ENCODE results near the gene MNS1. TPM values are rescaled to one million over a fixed set of nuclear protein-coding genes. Genes with fewer than 3 reads are reported as not detected.
A peak's percentile ranks its signal among the peaks of the same experiment; 100 is the strongest.
"Not testable (repeated sequence)": the region's sequence is repeated elsewhere in the genome, so short reads cannot be mapped to it uniquely, and the experiment has no call there.

The MNS1 gene, protein sequence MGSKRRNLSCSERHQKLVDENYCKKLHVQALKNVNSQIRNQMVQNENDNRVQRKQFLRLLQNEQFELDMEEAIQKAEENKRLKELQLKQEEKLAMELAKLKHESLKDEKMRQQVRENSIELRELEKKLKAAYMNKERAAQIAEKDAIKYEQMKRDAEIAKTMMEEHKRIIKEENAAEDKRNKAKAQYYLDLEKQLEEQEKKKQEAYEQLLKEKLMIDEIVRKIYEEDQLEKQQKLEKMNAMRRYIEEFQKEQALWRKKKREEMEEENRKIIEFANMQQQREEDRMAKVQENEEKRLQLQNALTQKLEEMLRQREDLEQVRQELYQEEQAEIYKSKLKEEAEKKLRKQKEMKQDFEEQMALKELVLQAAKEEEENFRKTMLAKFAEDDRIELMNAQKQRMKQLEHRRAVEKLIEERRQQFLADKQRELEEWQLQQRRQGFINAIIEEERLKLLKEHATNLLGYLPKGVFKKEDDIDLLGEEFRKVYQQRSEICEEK
- 0.27 TPM for total RNA-seq

DNA sequence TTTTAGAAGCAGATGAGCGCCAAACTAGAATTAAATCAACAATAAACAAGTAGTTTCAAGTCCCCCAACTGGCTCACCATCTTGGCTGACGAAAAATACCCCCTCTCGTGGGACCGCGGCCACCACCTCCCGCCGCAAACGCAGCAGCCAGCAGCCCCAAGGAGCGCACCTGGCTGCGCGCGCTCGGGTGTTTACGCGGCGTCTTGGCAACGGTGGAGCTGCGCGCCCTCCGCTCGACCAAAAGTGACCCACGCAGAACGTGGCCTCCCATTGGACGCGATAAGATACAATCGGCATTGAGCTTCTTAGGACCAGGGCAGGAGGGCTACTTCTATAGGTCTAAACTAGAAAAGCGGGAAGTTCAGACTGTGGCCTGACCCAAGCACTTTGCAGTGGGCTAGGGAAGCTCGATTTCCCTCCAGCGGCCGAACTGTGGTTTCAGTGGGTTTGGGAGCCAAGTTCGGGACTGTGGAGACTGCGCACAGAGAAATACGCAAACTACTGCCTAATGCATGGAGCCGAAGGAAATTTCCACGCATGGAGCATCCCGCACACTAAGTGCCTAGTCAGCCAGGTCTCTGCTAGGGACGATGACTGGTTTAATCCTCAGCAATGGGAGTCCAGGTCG, at the start of gene MNS1:
MNS1 (minus strand) TSS at position 245 of the 628 bp plus-strand sequence; CDS start at position 80, 165 bp downstream.
- DNase-seq (ENCODE audit: low read depth in 2 of 3, low spot score in 2 of 3): peak in 2 of 3 donors; percentile 97 to 98

DNA sequence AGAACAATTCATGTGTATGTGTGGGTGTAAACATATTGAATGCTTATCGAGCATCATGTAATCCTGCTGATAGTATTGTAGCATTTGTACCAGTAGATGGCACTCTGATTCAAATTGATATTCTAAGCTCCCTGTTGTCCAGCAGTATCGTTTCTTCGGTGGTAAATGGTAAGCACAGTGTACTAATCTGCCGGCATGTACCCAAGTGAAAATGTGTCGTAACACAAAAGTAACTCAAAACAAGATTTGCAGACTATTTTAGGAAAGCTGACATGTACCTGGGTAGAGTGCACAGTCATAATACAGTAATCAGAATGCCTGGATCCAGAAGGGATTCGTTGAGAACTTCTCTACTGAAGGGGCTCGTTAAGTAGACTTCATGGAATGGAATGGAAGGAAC, 31.7 kb upstream of the MNS1 start:
- DNase-seq (ENCODE audit: low read depth in 2 of 3, low spot score in 2 of 3): peak in 2 of 3 donors; percentile 36 to 67

DNA sequence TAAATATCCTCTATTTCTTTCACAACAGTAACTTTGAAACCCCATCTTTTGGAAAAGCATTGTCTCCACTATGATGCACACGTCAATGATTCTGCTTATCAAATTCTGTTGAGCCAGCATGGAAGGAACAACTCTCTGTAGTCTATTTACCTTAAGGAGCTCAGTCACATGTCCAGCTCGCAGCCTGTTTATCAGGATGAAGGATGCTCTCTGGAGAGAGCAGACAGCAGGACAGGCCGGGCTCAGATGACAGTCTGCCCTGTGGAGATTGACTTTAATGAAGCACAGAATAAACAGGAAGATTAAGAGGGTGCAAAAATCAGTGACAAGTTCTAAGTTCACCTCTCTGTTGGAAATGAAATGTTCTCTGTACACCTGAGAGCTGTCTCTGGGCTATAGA, 30.6 kb upstream of the MNS1 start:
- no peak for DNase-seq (ENCODE audit: low read depth in 2 of 3, low spot score in 2 of 3)

DNA sequence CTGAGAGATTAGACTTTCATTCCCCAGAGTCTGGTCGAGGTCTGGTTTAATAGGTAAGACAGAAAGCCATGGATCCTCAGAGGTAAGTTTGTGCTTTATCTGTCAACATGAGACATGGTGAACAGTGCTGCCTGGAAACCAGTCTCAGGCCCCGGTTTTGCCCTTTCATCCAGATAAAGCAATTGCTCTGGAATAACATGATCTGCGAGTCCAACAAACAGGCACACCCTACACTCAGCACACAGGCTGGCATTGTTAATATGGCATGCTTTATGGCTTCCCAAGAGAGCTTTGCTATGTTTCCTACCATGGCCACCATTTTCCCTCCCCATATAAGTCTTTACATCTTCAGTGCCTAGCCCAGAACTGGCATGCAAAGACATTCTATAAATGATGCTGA, 30.1 kb upstream of the MNS1 start:
- no peak for DNase-seq (ENCODE audit: low read depth in 2 of 3, low spot score in 2 of 3)

DNA sequence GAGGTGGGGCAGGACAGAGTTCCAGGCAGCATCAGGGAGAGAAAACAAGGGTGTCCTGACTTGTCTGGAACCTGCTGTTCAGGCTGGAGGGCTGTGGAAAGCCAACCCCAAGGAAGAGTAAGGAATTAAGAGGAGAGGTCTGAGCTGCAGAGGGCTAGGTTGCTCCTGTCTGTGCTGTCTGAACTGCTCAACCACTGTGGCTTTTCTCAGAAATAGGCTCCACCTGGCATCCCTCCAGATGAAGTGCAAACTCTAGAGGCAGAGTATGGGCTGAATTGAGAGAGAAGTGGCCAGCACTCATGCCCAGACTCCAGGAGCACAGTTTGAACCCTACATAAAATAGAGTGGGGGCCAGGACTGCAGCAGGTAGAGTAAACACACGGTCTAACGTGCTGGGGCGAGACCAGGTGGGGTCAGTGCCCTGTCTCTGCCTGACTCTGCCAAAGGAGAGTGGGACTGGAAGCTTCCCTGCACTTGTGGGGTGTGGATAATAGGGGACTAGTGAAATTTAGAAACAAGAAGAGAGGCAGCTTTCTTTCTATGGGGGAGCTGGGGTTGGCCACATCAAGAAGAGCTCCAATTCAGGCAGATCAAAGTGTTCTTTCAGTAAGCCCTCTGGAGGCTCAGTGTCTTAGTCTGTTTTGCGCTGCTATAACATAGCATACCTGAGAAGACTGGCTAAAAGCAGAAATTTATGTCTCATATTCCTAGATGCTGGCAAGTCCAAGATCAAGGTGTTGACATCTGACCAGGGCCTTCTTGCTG, 28.0 kb upstream of the MNS1 start:
- peak in 1 of 3 donors; percentile 16 for DNase-seq (ENCODE audit: low read depth in 2 of 3, low spot score in 2 of 3)

DNA sequence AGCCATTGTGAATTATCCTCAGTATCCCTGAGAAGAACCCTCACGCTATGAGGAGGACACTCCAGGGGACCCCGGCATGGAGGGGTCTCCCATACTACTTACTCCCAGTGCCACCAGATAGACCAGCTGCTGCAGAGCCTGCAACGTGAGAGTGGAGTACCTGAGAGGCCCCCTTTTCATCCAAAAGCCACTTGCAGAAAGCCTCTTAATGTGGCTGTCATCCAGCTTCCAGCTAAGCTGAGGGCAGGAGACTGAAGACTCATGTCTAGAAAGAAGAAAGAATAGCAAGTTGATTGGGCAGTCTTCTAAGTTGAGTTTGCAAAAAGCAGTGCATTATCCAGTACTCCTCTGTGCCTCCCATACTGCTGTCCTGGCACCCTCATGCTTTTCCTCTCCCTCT, 27.3 kb upstream of the MNS1 start:
- DNase-seq (ENCODE audit: low read depth in 2 of 3, low spot score in 2 of 3): no peak

DNA sequence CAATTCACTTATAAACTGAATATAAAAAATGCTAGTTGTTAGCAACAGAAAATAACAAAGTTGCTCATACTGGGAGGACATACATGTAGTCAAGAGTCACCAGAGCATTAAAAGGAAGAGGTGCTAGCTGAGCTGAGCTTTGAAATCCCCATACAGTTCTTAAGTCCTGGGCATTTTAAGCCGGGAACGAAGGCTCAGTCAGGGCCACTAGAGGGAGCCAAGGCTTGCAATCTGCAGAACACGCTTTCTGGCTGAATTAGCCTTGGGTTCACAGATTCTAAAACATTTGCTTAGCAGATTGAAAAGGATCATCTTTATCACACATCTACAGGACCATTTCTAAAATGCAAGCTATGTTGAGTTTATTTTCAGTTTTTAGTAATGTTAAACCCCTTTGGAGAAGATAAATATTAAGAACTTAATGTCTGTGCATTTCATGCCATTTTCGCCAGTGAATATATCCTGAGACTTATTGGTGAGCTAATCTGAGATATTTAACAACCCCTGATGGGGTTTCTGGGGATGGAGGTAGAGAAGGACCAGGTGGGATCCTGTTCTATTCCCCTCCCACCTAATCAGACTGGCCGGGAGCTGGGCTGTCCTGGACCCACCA, 26.3 kb upstream of the MNS1 start:
- DNase-seq (ENCODE audit: low read depth in 2 of 3, low spot score in 2 of 3): peak; percentile 13 to 79 (median 62)

DNA sequence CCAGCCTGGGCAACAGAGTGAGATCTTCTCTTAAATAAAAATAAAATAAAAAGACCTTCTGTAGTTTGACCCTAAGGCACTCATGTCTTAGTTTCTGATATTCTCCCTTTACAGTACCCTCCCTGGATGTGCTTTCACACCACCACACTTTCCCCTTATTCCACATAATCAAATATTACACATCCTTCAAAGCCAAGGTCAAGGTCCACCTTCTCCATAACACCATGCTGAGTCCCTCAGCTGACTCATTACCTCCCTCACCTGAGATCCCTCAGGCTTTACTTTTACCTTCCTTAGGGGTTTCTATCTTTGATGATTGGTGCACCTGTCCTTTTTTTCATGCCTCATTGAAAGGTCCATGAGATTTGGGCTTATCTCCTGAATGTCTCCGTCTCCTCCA, 25.5 kb upstream of the MNS1 start:
- no peak for DNase-seq (ENCODE audit: low read depth in 2 of 3, low spot score in 2 of 3)

DNA sequence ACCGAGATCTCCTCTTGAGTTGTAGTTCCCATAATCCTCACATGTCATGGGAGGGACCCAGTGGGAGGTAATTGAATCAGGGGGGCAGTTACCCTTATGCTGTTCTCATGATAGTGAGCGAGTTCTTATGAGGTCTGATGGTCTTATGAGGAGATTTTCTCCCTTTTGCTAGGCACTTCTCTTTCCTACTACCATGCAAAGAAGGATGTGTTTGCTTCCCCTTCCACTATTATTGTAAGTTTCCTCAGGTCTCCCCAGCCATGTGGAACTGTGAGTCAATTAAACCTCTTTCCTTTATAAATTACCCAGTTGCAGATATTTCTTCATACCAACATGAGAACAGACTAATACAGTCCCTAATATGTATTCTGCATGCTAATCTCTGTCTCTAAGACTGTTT, 21.3 kb upstream of the MNS1 start:
- DNase-seq (ENCODE audit: low read depth in 2 of 3, low spot score in 2 of 3): not testable (repeated sequence)

DNA sequence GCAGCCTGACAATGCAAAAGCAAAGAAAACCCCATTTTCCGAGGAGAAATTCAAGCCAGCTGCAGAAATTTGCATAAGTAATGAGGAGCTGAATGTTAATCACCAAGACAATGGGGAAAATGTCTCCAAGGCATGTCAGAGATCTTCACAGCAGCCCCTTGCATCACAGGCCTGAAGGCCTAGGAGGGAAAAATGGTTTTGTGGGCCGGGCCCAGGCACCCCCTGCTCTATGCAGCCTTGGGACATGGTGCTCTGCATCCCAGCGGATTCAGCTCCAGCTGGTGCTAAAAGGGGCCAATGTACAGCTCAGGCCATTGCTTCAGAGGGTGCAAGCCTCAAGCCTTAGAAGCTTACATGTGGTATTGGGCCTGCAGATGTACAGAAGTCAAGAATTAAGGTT, 20.5 kb upstream of the MNS1 start:
- not testable (repeated sequence) for DNase-seq (ENCODE audit: low read depth in 2 of 3, low spot score in 2 of 3)

DNA sequence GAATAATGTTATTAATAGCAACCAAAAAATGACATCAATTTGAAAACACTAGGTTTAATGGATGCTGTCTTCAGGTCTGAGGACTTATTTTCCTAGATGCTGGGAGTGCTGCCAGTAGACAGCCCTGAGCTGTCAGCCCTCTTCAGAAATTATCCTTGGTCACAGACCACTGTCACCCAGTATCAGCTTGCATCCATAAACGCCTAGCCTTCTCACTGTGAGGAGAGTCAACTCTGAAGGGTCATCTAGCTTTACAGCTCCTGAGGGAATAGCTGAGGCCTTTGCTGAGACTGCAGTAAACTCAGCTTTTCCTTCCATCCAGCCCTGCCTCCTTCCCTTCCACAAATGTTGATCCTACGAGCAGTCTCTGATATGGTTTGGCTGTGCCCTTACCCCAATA, 19.4 kb upstream of the MNS1 start:
- no peak for DNase-seq (ENCODE audit: low read depth in 2 of 3, low spot score in 2 of 3)

DNA sequence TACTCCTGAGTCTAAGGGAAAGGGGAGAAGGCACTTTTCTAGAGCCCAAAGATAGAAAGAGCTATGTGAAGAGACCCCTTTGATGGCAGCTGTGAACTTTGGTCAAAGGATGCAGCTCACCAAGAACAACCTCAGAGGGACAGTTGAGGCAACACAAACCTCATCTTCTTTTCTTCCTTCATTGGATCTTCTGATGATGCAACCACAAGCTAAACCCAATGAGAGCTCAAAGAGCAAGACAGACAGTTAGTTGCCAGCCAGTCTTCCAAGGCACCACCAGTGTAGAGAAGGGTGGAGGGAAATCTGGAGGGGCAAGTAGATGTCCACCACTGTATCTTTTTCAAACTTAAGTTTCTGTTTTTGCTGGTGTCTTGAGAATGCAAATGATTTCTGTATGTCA, 10.4 kb upstream of the MNS1 start:
- DNase-seq (ENCODE audit: low read depth in 2 of 3, low spot score in 2 of 3): no peak

DNA sequence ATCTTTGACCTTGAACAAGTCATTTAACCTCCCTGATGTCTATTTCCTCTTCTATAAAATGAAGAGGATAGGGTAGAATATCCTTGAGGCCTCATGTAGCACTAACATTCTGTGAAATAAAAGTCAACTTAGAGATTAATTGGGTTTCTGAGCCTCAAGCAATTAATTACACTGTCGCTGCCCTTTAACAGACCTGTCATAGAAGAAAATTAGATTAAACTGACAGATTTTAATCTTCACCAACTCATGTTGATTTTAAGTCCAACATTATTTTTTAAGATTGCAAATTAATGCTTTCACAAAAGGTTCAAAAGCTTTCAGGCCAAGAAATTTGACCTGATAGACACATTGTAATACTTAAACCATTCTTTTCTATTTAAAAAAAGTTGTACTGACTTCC, 8.1 kb upstream of the MNS1 start:
- no peak for DNase-seq (ENCODE audit: low read depth in 2 of 3, low spot score in 2 of 3)

DNA sequence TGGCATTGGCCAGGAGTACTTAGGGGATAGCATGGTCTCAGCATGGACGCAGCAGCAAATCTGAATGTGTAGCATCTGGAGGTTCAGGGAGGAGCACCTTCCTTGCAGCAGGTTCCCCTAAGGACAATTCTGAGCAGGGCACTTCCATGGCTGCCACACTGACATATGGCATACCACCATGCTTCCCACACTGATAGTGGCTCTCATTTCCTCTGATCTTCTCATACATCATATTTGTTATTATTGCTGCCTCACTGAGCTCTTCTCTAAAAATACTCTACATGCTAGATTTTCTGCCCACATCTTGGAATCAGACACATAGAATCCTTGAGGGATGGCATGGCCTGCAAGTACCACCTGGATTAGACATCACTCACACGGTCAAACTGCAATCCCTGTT, 7.3 kb upstream of the MNS1 start:
- no peak for DNase-seq (ENCODE audit: low read depth in 2 of 3, low spot score in 2 of 3)

DNA sequence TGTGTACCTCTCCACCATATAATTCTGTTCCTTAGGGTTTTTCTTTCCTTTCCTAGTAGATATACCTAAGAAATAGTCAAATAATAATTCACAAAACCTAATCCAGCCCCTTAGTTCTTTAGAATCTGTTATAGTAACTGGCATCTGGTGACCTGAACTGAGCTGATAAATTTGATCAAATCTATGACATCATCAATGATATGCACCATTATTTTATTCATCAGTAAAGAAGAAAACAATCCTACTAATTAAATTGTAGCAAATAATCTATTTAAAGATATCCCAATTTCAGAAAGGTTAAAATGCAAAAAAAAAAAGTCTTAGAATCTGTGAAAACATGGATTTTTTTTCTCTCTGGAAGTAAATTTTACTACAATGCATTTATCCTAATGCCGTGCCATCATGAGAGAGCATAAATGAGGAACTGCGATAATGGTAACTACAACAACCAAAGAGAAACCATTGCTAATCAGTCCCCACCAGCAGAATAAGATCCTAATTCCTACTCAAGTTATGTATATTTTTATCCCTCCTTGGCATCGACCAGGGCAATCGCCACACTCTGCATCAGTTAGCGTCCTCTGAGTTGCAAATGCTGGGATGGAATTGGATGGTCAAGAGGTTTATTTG, 6.6 kb upstream of the MNS1 start:
- DNase-seq (ENCODE audit: low read depth in 2 of 3, low spot score in 2 of 3): no peak

DNA sequence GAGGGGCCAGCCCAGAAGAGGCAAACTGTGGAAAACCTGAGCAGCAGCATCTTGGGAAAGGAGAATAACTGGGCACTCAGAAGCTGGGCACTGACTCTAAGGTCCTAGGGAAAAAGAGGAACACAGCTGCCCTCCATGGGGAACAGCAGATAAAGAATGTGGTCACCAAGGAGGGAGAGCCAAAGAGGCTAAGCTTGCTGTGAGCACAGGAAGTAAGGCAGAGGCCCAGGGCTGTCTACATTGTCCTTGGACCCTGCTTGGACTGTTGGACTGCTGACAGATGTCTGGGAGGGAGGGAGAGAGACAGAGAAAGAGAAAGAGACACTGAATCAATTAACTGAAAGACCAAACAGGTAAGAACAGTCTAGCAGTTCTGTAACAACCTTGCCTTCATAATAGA, 4.5 kb upstream of the MNS1 start:
- DNase-seq (ENCODE audit: low read depth in 2 of 3, low spot score in 2 of 3): no peak

DNA sequence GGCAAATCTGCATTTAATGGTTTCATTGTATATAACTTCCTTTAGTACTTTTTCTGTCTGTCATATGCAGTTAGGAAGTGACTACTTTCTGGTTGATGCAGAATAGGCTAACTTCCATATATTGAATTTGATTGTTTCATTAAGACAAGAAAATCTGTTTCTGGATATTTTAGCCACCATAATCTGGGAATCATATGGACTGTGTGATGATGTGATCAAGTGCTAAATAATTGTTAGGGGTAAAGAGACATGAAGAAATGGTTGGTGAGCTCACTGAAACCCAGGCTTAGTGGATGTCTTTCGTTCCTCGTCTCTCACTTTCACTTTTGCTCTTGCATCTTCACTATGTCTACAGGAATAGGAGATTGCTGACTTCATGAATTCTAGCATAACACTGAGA, 3.5 kb upstream of the MNS1 start:
- peak in 1 of 3 donors; percentile 71 for DNase-seq (ENCODE audit: low read depth in 2 of 3, low spot score in 2 of 3)

DNA sequence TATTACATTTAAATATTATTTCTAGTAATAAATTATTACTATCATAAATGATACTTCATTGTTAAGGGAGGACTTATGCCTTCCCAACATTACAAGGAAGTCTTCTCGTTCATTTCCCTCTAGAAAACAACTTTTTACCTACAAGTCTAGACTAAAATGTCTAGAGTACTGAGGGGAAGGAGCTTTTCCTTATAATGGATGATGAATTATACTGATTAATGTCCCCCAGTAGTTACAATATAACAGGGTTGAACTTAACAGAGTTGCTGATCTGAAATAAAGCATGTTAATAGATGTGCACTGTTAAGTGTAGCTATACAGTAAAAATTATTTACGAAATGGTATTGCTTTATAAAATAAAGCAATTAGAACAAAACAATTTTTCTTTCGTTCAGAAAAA, 2.7 kb upstream of the MNS1 start:
- DNase-seq (ENCODE audit: low read depth in 2 of 3, low spot score in 2 of 3): no peak

DNA sequence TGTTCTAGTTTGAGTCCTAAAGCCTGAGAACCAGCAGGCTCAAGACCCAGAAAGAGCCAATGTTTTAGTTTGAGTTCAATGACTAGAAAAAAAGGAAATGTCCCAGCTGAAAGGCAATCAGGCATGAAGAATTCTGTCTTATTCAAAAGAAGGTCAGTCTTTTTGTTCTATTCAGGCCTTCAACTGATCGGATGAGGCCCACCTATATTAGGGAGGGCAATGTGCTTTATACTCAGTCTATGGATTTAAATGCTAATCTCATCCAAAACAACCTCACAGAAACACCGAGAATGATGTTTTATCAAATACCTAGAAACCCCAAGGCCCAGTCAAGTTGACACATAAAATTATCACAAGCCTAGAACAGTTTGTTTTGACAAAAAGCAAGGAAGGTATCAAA, 4.0 kb downstream of the MNS1 start:
- DNase-seq (ENCODE audit: low read depth in 2 of 3, low spot score in 2 of 3): no peak

DNA sequence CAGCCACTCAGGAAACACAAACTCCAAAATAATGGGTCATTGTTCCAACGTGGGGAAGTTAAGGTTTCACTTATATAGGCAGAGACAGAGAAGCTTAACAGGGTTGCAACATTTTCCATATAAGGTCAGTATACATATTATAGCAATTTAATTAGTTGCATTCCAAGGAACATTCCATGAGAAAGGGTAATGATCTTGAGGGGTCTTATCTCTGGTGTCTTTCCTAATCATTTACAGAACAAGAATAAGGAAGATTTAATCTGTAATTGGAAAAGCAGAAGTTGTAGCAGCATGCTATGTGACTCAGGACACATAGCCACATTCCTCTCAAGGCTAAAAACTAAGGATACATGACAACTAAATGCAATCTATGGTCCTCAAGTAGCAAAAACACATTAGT, 4.9 kb downstream of the MNS1 start:
- no peak for DNase-seq (ENCODE audit: low read depth in 2 of 3, low spot score in 2 of 3)

DNA sequence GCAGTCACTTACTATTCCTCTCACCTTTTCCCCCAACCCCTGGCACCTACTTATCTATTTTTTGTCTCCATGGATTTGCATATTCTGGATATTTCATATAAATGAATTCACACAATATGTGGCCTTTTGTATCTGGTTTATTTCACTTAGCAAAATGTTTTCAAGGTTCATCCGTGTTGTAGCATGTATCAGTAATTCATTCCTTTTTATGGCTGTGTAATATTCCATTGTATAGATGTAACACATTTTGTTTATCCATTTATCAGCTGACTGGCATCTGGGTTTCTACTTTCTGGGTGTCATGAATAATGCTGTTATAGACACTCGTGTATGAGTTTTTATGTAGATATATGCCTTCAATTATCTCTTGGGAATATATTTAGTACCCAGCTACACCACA, 5.8 kb downstream of the MNS1 start:
- no peak for DNase-seq (ENCODE audit: low read depth in 2 of 3, low spot score in 2 of 3)
